A673 (cell line): ENCODE data around the gene TRAPPC2L. TPM values are rescaled to one million over a fixed set of nuclear protein-coding genes. Genes with fewer than 3 reads are reported as not detected.

Experiments used
- BruUV-seq: library from RNA; stranded (reverse); fragments of 400-500 nt; replicated peaks from 2 replicates; lab custom pipeline; 2021; lab: Mats Ljungman, UMichigan
- CTCF ChIA-PET: fragments of 300-600 bp; sonication (Branson Sonifier 250); formaldehyde crosslinking; loops from one replicate; lab custom pipeline; 2022; ENCODE audit warnings: antibody characterized with exemption; lab: Charles Lee
- POLR2A ChIA-PET: fragments of 300-600 bp; sonication (Branson Sonifier 250); formaldehyde crosslinking; loops from one replicate; lab custom pipeline; 2022; ENCODE audit warnings: antibody characterized with exemption; ENCODE audit not compliant: low non-redundant PET; lab: Charles Lee
- DNase-seq: peaks from one replicate; pipeline ENCODE4 v3.0.0-alpha.2; 2015; ENCODE audit warnings: low spot score
- H3K27ac ChIP-seq: fragments of 200-600 bp; sonication (generic); 2 replicates; pipeline ENCODE4 v1.5.1; 2016; ENCODE audit warnings: mixed run types, low read depth, mild to moderate bottlenecking, mixed read lengths, antibody characterized with exemption, low read length; ENCODE audit not compliant: poor library complexity, severe bottlenecking
- H3K27me3 ChIP-seq: fragments of 200-600 bp; sonication (generic); replicated peaks from 2 replicates; pipeline ENCODE4 v1.6.1; 2017; ENCODE audit warnings: mixed run types, low read depth, mild to moderate bottlenecking, mixed read lengths, antibody characterized with exemption, low read length; ENCODE audit not compliant: insufficient read depth, poor library complexity
- H3K36me3 ChIP-seq: fragments of 200-600 bp; sonication (generic); 2 replicates; pipeline ENCODE4 v1.6.1; 2016; ENCODE audit warnings: mixed run types, mild to moderate bottlenecking, mixed read lengths, antibody characterized with exemption, low read length; ENCODE audit not compliant: insufficient read depth, poor library complexity, severe bottlenecking
- H3K4me1 ChIP-seq: fragments of 200-600 bp; sonication (generic); 2 replicates; pipeline ENCODE4 v1.6.1; 2017; ENCODE audit warnings: mixed run types, mild to moderate bottlenecking, mixed read lengths, antibody characterized with exemption, low read length; ENCODE audit not compliant: insufficient read depth, poor library complexity, severe bottlenecking
- H3K4me3 ChIP-seq: fragments of 200-600 bp; sonication (generic); 2 replicates; pipeline ENCODE4 v1.5.1; 2016; ENCODE audit warnings: low read depth, mixed run types, mild to moderate bottlenecking, mixed read lengths, low read length; ENCODE audit not compliant: poor library complexity, severe bottlenecking
- H3K9me3 ChIP-seq: fragments of 200-600 bp; sonication (generic); 2 replicates; pipeline ENCODE4 v1.6.1; 2016; ENCODE audit warnings: mixed run types, low read depth, mild to moderate bottlenecking, mixed read lengths, antibody characterized with exemption, low read length; ENCODE audit not compliant: poor library complexity, severe bottlenecking
- CTCF ChIP-seq: fragments of 300-800, 200-600 bp; sonication (generic); conservative IDR thresholded peaks from 2 replicates; pipeline ENCODE4 v1.5.1; 2017; ENCODE audit warnings: low read depth, mild to moderate bottlenecking, antibody characterized with exemption, low read length, moderate library complexity, mixed read lengths
- EZH2 ChIP-seq: fragments of 200-600 bp; sonication (generic); IDR thresholded peaks from 2 replicates; pipeline ENCODE4 v1.6.1; 2017; ENCODE audit warnings: borderline replicate concordance, low read depth, mild to moderate bottlenecking, mixed read lengths, antibody characterized with exemption, low read length; ENCODE audit not compliant: poor library complexity, severe bottlenecking
- intact Hi-C: fragments of 100-400 bp; cut with micrococcal nuclease; formaldehyde crosslinking; loops from one replicate; pipeline ENCODE4 v1.10.0; 2022; ENCODE audit not compliant: unreplicated experiment
- total RNA-seq: library from RNA; stranded (reverse); gene quantifications from 2 replicates; pipeline ENCODE4 v1.2.3, GENCODE V29; 2021

TRAPPC2L gene
- total RNA-seq, 1 experiment from 2014 or later: 98.6 TPM

DNA sequence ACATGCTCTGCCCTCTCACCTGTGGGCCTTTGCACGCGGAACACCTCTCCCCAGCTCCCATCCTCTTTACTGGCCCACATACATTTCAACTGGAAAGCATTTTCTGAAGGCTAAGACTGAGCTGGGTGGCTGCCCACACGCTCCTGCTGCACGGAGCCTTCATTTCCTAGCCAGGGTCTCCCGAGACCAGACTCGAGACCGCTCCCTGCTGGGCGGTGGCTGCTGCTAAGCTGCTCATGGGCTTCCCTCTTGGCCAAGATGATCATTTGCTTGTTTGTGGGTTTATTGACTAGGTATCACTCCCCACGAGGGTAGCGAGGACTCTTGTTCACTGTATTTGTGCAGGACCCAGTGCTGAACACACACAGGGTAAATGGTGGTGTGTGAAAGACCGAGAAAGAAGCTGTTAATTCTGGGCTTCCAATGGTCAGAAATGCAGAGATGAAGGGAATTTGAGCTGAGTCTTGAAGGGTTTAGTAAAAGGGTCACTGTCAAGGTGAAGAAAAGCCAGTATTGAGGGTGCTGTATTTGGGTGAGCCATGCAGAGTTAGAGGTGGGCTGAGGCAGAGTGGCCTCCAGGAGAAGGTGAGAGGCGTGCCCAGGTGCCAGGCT lies 907 bp downstream of the TRAPPC2L start:
- ChIA-PET CTCF (interaction anchor here (0.6 to 0.8 kb wide), 5 partner anchors 11 to 299 kb away, joined by 3 to 6 read pairs (median 4); no protein-coding TSS in a partner anchor), POLR2A (no interaction called here)
- H3K27ac ChIP-seq: peak overlapping the region; percentile 83
- H3K4me1 ChIP-seq: peaks cover 3% of the 10 kb centered on the region
- peak; percentile 80 for DNase-seq
- TSS peak; percentile 53 for BruUV-seq
- intact Hi-C loops: no loop called here
- H3K36me3 ChIP-seq: peaks cover 14% of the 10 kb centered on the region
- H3K4me3 ChIP-seq: peak overlapping the region; percentile 95
- no peaks in the 10 kb centered on the region for H3K27me3 ChIP-seq
- TF ChIP-seq EZH2 (no peak), CTCF (peak; percentile 65)
- no peaks in the 10 kb centered on the region for H3K9me3 ChIP-seq

- Histone ChIP-seq H3K36me3 (peaks cover 14% of the 10 kb centered on the region), H3K4me3 (no peak overlapping the region), H3K27ac (no peak overlapping the region), H3K9me3 (no peaks in the 10 kb centered on the region), H3K27me3 (no peaks in the 10 kb centered on the region), H3K4me1 (peaks cover 3% of the 10 kb centered on the region)
- POLR2A ChIA-PET: no interaction called here
- intact Hi-C loops: no loop called here
- CTCF ChIA-PET: no interaction called here
- DNase-seq: no peak
- TF ChIP-seq CTCF (no peak), EZH2 (no peak)
- BruUV-seq: no TSS peak
Observed at GRCh38 chr16:88859381-88860091, 2.6 kb downstream of the TRAPPC2L start.

DNA sequence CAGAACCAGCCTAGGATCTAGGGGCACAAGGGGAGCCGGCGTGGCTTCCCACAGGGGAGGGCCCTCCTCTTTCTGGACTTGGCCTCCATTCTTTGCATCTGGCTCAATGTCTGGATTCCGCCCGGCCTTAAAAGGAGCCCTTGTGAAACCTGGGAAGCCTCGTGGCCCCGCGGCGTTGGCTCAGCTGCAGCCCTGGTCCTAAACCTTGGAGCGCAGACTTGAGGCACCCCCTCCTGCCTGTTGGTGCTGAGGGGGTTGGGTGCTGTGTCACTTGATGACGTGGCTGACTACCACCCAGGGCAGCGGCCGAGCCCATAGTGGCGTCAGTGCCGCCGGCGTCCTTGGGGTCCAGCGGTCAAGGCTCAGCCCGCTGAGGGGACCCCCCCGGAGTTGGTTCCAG lies 4.4 kb downstream of the TRAPPC2L start:
- no TSS peak for BruUV-seq
- POLR2A ChIA-PET: no interaction called here
- H3K27ac ChIP-seq: no peak overlapping the region
- H3K4me1 ChIP-seq: peaks cover 3% of the 10 kb centered on the region
- H3K9me3 ChIP-seq: no peaks in the 10 kb centered on the region
- no peak overlapping the region for H3K4me3 ChIP-seq
- TF ChIP-seq EZH2 (no peak), CTCF (no peak)
- CTCF ChIA-PET: no interaction called here
- intact Hi-C loops: no loop called here
- H3K27me3 ChIP-seq: no peaks in the 10 kb centered on the region
- no peak for DNase-seq
- peaks cover 14% of the 10 kb centered on the region for H3K36me3 ChIP-seq
